HG03469 (cell line): Measurements from ENCODE around the gene APOBEC3H.
A peak's percentile ranks its signal among the peaks of the same experiment; 100 is the strongest.

Source experiments
- ATAC-seq: cut with Tn5 transposase; IDR thresholded peaks from one replicate; pipeline ENCODE4 v1.9.1; 2021; ENCODE audit warnings: mild to moderate bottlenecking, moderate library complexity, moderate number of reproducible peaks; ENCODE audit not compliant: unreplicated experiment

The APOBEC3H gene

DNA sequence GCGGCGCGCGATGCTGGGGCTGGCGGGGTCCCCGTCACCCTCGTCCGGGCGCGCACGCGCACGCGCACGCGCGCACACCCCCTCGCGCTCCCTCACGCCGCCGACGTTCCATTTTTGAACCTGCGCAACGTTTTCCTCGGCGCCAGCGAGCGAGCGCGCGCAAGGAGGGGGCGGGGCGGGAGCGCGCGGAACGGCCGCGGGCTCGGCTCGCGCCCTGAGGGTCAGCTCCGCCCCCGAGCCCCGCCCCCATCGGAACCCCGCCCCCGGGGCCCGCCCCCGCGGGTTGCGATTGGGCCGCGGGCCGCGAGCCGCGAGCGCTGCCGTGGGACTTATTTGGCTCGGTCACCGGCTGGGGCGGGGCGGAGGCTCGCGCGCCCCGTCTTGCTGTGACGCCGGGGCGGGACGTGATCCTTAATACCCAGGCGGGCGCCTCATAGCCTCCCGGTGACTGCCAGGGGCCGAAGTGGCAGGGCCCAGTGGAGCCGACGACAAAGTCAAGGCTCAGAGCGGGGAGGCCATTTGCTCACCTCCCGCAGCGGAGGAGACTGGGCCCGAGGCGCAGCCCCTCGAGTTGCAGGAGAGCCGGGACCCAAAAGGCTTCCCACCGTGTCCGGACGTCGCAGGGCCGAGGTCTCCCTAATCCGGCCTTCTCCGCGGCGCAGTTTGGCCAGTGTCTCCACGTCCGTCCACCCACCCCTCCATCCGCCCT, 55.6 kb downstream of the APOBEC3H start, which contains the start of gene CBX7:
Gene CBX7 (minus strand): TSS at position 170 of the 709 bp plus-strand sequence. CDS start 236 bp downstream, outside the sequence.
- ATAC-seq, result peak; percentile 48

GRCh38 chr22:39153220-39153717, 56.2 kb downstream of the APOBEC3H start:
- ATAC-seq, result no peak
